D721Med (cell line): ENCODE measurements around the gene PCNX3.

Experiments used
- DNase-seq: peaks from one replicate; pipeline ENCODE4 v3.0.0; 2011; ENCODE audit warnings: low spot score; ENCODE audit not compliant: insufficient read length
- FAIRE-seq: peaks from 2 replicates; lab custom pipeline; 2011; peaks lifted over from hg19 to GRCh38; lab: Jason Lieb, UNC
- TF ChIP-seq, protein P1 (sequence below): IDR thresholded peaks from 2 replicates; pipeline ENCODE4 v1.5.1; 2012; ENCODE audit warnings: mild to moderate bottlenecking, control low read depth; ENCODE audit not compliant: insufficient read depth; ENCODE audit errors: missing control alignments

PCNX3 gene

DNA sequence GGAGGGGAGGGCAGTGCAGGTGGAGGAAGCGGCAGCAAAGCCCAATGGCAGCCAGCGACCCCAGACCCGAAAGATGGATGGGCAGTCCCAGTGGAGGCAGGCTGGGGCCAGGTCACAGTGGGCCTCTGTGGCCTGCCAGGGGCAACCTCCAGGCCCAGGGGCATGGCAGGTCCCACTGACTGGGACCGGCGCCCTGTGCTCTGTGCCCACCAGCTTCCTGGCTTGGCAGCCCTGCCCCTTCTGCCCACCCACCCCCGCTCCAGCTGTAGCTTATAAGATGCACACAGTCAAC lies 15.7 kb upstream of the PCNX3 start:
- FAIRE-seq (no peak), DNase-seq (no peak)
- TF ChIP-seq, protein P1, sequence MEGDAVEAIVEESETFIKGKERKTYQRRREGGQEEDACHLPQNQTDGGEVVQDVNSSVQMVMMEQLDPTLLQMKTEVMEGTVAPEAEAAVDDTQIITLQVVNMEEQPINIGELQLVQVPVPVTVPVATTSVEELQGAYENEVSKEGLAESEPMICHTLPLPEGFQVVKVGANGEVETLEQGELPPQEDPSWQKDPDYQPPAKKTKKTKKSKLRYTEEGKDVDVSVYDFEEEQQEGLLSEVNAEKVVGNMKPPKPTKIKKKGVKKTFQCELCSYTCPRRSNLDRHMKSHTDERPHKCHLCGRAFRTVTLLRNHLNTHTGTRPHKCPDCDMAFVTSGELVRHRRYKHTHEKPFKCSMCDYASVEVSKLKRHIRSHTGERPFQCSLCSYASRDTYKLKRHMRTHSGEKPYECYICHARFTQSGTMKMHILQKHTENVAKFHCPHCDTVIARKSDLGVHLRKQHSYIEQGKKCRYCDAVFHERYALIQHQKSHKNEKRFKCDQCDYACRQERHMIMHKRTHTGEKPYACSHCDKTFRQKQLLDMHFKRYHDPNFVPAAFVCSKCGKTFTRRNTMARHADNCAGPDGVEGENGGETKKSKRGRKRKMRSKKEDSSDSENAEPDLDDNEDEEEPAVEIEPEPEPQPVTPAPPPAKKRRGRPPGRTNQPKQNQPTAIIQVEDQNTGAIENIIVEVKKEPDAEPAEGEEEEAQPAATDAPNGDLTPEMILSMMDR = no peak

DNA sequence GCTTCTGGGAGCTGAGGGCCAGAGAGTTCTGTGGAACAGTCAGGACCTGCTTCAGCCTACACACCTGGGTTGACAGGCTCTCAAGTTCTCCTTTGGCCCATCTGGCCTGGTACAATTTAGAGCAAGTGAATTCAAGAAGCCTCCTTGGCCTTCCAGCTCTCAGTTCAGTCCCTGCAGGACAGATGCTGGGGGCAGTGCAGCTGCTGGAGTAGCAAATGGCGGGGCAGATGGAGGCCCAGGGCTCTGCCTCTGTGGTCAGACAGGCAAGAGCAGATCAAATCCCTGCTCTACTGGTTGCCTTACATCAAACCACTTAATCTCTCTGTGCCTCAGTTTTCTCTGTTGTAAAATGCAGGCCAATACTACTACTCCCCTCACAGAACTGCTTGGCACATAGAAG lies 11.3 kb upstream of the PCNX3 start:
- TF ChIP-seq, protein P1 = no peak
- no peak for DNase-seq
- FAIRE-seq = no peak

DNA sequence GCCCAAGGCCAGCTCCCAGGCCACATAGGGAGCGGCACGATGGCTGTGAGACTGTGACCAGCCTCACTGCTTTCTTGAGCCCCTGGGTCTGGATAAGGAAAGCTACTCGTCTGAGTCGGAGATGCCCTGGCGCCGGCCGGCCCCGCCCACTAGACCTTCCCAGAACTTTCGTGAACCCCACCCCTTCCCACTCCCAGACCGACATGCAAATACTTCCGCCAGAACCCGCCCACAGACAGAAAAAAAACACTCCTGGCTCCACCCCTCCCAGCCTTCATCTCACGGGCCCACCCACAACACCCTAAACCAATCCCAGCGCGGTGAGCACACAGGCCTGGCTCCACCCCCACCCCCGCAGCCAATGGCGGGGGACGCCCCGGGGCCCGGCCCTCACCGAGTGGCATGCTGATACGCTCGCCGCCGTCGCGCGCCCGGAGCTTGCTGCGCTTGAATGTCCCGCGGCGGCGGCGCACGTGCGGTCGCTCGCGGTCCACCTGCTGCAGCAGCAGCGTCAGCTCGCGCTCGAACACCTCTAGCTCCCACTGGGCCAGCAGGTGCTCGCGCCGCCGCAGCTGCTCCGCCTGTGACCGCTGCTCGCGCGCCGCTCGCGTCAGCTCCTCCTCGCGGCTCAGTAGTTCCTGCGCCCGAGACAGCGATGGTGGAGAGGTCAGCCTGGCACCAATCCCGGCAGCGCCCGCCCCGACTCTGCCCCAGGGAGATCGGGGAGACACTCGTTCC lies 8.5 kb upstream of the PCNX3 start:
- TF ChIP-seq, protein P1 = no peak
- DNase-seq (peak; percentile 100), FAIRE-seq (no peak)

DNA sequence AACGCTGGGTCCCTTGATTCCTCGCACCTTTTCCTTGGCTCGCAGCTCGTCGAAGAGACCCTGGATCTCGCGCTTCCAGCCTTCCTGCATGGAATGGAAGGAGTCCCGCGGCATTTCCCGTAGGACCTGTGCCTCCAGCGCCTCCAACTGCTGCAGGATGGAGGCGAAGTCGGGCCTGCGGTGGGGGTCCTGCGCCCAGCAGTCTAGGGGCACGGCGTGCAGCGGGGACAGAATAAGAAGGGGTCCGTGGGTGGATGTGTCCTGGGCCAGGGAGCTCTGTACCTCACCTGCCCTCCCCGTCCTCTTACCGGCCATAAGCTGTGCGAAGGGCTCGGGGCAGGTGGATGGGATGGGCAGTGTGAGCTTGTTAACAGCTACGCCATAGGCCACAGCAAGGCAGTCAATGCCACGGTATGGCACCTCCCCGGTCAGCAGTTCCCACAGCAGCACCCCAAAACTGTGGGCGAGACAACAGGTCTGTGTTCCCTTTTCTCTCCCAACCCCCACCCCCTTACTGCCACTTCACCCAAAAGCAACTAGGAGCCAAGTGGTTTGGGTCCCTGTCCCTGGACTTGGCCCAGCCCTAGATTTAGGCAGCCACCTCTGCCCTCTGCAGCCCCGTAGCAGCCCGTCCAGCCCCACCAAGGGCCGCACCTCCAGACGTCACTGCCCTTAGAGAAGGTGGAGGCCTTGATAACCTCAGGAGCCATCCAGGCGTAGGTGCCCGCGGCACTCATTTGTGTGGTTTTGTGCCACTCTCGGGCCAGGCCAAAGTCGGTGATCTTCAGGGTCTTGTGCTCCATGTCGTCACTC lies 7.8 kb upstream of the PCNX3 start:
- DNase-seq (no peak), FAIRE-seq (no peak)
- TF ChIP-seq, protein P1 = no peak

DNA sequence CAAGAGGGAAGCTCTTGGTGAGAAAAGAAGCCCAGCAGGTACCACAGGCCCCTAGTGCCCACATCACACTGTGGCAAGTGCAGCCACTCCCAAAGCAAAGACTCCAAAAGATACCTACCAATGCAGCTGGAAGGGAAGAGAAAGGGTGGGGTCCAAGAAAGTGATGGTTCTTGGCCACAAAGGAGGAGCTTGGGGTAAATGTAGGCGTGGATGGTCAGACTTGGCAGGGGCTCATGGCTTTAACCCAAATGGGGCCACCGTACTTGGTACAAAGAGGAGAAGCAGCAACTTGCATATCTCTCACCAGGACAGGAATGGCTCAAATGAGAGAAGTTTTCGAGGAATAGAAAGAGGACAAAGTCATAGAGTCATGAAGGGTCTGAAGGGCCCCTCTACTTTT lies 6.3 kb upstream of the PCNX3 start:
- FAIRE-seq (no peak), DNase-seq (no peak)
- TF ChIP-seq, protein P1 = no peak

DNA sequence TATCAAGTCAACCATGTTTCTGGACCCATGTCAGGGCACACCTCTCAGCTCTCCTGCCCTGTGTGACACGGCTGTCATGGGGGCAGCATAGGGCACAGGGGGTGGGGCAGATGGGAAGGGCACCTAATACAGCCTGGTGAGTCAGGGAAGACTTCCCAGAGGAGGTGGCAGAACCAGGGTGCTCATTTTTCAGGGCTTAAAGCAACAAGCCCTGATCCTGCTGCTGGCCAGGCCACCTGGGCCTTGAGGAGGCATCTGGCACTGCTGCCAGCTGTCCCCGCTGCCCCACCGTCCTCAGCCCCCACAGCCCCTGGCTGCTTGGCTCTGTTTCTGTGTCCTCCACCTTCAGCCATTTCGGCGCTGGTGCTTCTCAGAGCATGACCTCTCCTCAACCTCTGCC lies 5.9 kb upstream of the PCNX3 start:
- DNase-seq (no peak), FAIRE-seq (no peak)
- TF ChIP-seq, protein P1 = no peak

DNA sequence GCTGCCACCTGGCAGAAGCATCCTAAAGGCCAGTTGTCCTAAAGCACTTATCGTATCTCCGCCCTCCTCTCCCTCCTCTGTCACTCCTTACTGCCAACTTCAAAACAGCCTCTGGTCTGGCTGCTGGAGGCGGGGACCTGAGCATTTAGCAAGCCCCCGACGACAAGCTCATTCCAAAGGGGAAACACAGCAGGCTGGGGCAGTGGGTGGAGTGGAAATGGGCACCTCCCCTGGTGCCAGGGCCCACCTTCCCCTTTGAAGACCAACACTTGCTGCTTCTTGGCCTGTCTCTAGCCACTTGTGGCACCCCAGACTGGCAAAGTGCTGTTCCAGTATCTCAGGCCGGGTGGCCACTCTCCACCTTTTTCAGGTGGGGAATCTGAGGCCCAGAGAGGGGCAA lies 5.2 kb upstream of the PCNX3 start:
- no peak for DNase-seq
- FAIRE-seq = no peak
- TF ChIP-seq, protein P1 = no peak
